ENCODE results near the gene CA12.

Gene CA12

DNA sequence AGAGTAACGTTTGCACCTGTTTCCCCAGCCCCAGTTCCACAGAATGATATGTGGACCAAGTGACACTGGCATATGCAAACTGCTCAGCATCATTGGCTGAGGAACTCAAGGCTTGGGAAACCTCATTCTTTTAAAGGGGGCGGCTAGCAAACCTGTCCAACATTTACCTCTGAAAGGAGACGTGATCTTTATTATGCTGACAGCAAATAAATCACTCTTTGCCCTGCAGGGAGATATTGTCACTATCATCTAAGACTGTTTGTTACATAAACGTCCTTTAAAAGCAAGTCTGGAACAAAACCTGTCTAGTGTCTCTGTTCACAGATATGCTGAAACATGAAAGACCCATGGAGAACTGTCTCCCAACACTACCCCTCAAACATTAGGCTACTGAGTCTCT, 21.5 kb downstream of the CA12 start:
- TF ChIP-seq, protein P1, sequence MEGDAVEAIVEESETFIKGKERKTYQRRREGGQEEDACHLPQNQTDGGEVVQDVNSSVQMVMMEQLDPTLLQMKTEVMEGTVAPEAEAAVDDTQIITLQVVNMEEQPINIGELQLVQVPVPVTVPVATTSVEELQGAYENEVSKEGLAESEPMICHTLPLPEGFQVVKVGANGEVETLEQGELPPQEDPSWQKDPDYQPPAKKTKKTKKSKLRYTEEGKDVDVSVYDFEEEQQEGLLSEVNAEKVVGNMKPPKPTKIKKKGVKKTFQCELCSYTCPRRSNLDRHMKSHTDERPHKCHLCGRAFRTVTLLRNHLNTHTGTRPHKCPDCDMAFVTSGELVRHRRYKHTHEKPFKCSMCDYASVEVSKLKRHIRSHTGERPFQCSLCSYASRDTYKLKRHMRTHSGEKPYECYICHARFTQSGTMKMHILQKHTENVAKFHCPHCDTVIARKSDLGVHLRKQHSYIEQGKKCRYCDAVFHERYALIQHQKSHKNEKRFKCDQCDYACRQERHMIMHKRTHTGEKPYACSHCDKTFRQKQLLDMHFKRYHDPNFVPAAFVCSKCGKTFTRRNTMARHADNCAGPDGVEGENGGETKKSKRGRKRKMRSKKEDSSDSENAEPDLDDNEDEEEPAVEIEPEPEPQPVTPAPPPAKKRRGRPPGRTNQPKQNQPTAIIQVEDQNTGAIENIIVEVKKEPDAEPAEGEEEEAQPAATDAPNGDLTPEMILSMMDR (conservative IDR thresholded peaks at IDR 0.05; ENCODE audit: control insufficient read depth, insufficient read depth, low read depth, low read length): no peak
- H3K4me3 ChIP-seq (ENCODE audit: control insufficient read depth, low read depth, low read length): no peak overlapping the region
- DNase-seq (ENCODE audit: low read depth): no peak

DNA sequence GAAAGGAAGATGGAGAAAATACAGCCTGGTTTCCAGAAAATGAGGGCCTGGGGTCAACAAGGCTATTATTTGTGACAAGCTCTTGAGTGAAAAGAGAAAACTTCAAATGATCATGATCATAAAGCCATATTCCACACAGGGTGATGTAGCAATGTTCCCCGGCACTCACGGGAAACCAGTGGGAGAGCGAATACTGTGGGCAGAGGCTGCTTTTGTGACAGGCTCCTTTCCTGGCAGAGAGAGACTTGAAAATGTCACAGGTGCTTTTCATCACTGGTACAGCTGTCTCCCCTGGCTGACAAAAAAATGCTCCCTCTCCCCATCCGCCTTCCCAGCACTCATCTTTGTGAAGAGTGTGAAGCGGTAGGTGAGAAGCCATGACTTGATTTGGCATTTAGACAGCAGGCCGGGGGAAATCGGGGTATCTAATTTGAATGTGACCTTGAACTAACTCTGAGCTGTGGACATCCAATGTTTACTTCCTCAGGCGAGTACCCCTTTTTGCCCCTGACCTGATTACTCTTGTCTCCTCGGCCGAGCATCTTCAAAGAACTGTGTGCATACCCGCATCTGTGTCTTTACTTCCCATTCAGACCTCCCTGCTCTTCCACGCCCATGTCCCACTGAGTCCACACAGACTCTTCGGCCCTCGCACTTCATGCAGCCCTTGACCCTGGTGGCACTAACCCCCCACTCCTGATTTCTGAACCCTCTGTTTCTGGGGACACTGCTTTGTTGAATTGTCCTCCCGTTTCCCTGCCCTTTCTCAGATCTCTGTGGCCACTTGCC, 23.2 kb downstream of the CA12 start:
- no peak for DNase-seq (ENCODE audit: low read depth)
- H3K4me3 ChIP-seq (ENCODE audit: control insufficient read depth, low read depth, low read length): no peak overlapping the region
- TF ChIP-seq, protein P1 (conservative IDR thresholded peaks at IDR 0.05; ENCODE audit: control insufficient read depth, insufficient read depth, low read depth, low read length): no peak

DNA sequence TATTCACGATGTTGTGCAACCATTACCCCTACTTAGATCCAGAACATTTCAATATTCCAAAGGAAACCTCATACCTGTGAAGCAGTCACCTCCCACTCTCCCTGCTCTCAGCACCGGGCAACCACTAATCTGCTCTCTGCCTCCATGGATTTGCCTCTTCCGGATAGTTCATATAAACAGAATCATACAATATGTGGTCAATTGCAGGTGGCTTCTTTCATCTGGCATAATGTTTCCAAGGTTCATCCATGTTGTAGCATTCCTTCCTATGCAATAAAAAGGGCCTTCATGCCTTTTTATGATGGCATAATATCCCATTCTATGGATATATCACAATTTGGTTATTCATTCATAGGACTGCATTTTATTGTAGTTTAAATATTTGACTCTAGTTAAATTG, 23.9 kb downstream of the CA12 start:
- H3K4me3 ChIP-seq (ENCODE audit: control insufficient read depth, low read depth, low read length): no peak overlapping the region
- TF ChIP-seq, protein P1 (conservative IDR thresholded peaks at IDR 0.05; ENCODE audit: control insufficient read depth, insufficient read depth, low read depth, low read length): no peak
- no peak for DNase-seq (ENCODE audit: low read depth)

DNA sequence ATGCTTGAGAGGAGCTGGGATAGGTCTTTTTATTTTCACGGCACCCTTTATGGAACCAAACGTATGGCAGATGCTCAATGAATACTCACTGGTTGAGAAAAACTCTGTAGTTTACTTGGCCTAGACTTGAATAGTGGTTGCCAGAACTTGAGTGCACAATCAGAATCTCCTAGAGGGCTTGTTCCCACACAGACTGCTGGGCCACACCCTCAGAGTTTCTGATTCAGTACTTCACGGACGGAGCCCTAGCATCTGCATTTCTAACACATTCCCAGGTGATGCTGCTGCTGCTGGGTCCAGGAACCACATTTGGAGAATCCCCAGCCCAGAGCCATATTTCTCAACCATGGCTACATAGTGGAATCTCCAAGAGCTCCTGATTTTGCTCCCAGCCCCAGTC, 24.6 kb downstream of the CA12 start:
- TF ChIP-seq, protein P1 (conservative IDR thresholded peaks at IDR 0.05; ENCODE audit: control insufficient read depth, insufficient read depth, low read depth, low read length): no peak
- DNase-seq (ENCODE audit: low read depth): no peak
- no peak overlapping the region for H3K4me3 ChIP-seq (ENCODE audit: control insufficient read depth, low read depth, low read length)

DNA sequence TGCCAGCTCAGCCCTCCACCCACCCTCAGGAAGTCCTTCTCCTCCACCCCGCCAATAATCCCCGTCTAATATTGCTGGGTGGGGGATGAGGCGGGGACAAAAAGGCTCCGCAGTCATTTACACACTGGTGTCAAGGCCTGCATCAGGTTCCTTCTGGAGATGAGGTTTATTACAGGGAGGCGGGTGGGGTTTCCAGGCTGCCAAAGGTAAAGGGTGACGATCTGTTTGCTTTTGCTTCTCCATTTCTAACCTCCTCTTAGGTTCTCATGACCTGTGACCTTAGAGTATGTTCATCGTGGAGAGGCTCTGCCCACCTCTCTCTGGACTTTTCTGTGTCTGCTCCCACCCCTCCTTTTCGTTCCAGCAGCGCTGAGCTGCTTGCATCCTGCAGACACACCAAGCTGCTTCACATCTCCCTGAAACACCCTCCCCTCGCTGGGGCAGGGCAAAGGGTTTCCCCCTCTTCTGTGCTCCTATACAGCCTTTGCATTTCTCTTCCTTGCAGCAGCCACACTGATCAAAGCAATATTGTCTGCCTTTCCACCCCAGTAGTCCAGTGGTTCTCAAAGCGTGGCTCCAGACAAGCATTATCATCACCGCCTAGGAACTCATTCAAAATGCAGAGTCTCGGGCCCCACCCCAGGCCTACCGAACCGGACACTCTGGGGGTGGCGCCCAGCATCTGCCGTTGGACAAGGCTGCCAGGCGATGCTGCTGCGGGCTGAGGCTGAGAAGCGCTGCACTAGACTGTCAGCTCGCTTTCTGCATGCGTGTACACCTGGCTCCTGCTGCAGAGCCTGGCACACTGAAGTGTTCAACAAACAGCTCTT, 26.6 kb downstream of the CA12 start:
- TF ChIP-seq, protein P1 (conservative IDR thresholded peaks at IDR 0.05; ENCODE audit: control insufficient read depth, insufficient read depth, low read depth, low read length): no peak
- no peak for DNase-seq (ENCODE audit: low read depth)
- no peak overlapping the region for H3K4me3 ChIP-seq (ENCODE audit: control insufficient read depth, low read depth, low read length)

DNA sequence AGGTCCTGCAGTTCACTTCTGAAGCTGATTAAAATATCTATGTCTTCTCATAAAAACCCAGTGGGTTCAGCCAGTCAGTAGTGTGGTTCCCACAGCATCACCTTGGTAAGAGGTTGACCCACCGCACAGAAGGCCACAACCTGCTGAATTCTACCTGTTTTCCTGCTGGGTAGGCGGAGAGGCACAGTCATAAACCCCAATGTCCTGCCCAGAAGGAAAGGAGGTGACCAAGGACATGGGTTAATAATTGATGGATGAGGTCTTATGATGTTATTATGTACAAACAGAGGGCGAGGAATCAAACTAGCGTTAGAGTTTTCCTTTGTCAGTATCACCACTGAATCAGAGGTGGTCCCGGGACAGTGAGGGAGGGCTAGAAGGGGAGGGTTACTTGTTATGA, 27.8 kb downstream of the CA12 start:
- H3K4me3 ChIP-seq (ENCODE audit: control insufficient read depth, low read depth, low read length): no peak overlapping the region
- TF ChIP-seq, protein P1 (conservative IDR thresholded peaks at IDR 0.05; ENCODE audit: control insufficient read depth, insufficient read depth, low read depth, low read length): no peak
- no peak for DNase-seq (ENCODE audit: low read depth)
